ENCODE results near the gene TTC34.

DNA sequence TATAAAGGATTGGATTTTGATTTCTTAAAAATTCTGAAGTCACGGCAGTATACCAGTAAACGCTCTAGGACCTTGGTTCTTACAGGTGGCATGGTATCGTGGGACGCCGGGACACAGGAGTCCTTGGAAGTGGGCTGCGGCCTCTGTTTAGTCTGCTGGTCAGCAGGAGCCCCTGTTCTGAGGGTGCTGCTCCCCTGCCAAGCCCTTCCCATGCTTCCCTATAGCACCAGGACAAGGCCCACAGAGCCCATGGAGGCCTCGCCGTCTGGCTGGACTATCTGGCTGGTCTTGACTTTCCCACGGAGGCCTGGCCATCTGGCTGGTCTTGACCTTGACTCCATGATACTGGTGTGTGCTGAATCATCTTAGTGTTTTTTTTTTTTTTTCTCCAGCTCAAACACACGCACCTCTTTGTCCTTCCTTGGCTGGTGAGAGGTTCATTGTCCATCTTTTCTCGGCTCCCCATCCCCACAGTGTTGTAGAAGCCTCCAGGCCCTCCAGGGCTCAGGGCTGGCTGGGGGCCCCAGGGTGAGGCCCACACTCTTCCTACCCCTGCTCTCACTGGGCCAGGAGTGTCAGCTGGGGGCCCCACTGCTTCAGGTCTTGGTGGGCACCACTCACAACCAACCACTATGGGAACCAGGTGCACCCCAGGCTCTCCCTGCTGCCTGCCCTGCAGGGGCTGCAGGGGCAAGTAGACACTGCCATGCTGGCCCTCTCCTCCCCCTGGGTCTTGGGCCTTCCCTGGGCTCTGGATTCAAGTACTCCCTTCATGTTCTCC is 16.5 kb upstream of the TTC34 start:
- TF ChIP-seq, protein P1, sequence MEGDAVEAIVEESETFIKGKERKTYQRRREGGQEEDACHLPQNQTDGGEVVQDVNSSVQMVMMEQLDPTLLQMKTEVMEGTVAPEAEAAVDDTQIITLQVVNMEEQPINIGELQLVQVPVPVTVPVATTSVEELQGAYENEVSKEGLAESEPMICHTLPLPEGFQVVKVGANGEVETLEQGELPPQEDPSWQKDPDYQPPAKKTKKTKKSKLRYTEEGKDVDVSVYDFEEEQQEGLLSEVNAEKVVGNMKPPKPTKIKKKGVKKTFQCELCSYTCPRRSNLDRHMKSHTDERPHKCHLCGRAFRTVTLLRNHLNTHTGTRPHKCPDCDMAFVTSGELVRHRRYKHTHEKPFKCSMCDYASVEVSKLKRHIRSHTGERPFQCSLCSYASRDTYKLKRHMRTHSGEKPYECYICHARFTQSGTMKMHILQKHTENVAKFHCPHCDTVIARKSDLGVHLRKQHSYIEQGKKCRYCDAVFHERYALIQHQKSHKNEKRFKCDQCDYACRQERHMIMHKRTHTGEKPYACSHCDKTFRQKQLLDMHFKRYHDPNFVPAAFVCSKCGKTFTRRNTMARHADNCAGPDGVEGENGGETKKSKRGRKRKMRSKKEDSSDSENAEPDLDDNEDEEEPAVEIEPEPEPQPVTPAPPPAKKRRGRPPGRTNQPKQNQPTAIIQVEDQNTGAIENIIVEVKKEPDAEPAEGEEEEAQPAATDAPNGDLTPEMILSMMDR (IDR thresholded peaks at IDR 0.05), result no peak
- no peak for TF ChIP-seq POLR2A (IDR thresholded peaks at IDR 0.05)
